HepG2 (cell line): ENCODE results near the gene CSNK2A1.
A peak's percentile ranks its signal among the peaks of the same experiment; 100 is the strongest.

Source experiments
- CCAR2 ChIP-seq: fragments of 200-400 bp; formaldehyde crosslinking; optimal IDR thresholded peaks from 2 replicates; pipeline ENCODE3; 2018; ENCODE audit warnings: low read depth, mild to moderate bottlenecking, low read length, moderate library complexity
- CTCF ChIP-seq: sonication (generic); formaldehyde crosslinking; IDR thresholded peaks from 2 replicates; pipeline ENCODE4 v1.5.0; 2020; ENCODE audit warnings: mild to moderate bottlenecking, missing genetic modification reagents, moderate library complexity
- DBP ChIP-seq: sonication (generic); formaldehyde crosslinking; IDR thresholded peaks from 2 replicates; pipeline ENCODE4 v1.4.0; 2020; ENCODE audit warnings: missing genetic modification reagents; ENCODE audit errors: not compliant biosample characterization
- EED ChIP-seq: sonication (generic); formaldehyde crosslinking; IDR thresholded peaks from 2 replicates; pipeline ENCODE4 v1.5.0; 2020; ENCODE audit warnings: mild to moderate bottlenecking, missing genetic modification reagents
- EZH2 ChIP-seq: conservative IDR thresholded peaks from 2 replicates; pipeline ENCODE4 v1.6.1; 2012; ENCODE audit warnings: mild to moderate bottlenecking, low read depth, low read length, moderate library complexity
- GLMP ChIP-seq: sonication (generic); formaldehyde crosslinking; IDR thresholded peaks from 2 replicates; pipeline ENCODE4 v1.9.0; 2021; ENCODE audit warnings: missing genetic modification reagents, mild to moderate bottlenecking, borderline replicate concordance
- NR3C1 ChIP-seq: sonication (generic); formaldehyde crosslinking; IDR thresholded peaks from 2 replicates; pipeline ENCODE4 v1.4.0; 2020; ENCODE audit warnings: missing genetic modification reagents
- POGZ ChIP-seq: sonication (generic); formaldehyde crosslinking; IDR thresholded peaks from 2 replicates; pipeline ENCODE4 v1.4.0; 2020; ENCODE audit warnings: mild to moderate bottlenecking, missing genetic modification reagents
- RFX5 ChIP-seq: IDR thresholded peaks from 2 replicates; pipeline ENCODE4 v1.6.1; 2011; ENCODE audit warnings: low read depth, low read length, improper control_type of control experiment
- THRA ChIP-seq: sonication (generic); formaldehyde crosslinking; IDR thresholded peaks from 2 replicates; pipeline ENCODE4 v1.4.0; 2020; ENCODE audit warnings: missing genetic modification reagents, borderline replicate concordance
- ZBTB34 ChIP-seq: sonication (generic); formaldehyde crosslinking; IDR thresholded peaks from 2 replicates; pipeline ENCODE4 v1.8.0; 2022; ENCODE audit warnings: mild to moderate bottlenecking, missing genetic modification reagents
- ZBTB7A ChIP-seq: sonication (generic); formaldehyde crosslinking; IDR thresholded peaks from 2 replicates; pipeline ENCODE4 v1.8.0; 2022; ENCODE audit warnings: mild to moderate bottlenecking, missing genetic modification reagents
- ZNF530 ChIP-seq: sonication (generic); formaldehyde crosslinking; IDR thresholded peaks from 2 replicates; pipeline ENCODE4 v1.5.0; 2020; ENCODE audit warnings: low read depth, mild to moderate bottlenecking, missing genetic modification reagents
- ZXDC ChIP-seq: sonication (generic); formaldehyde crosslinking; IDR thresholded peaks from 2 replicates; pipeline ENCODE4 v1.5.0; 2020; ENCODE audit warnings: mild to moderate bottlenecking, missing genetic modification reagents

- TF ChIP-seq GLMP (CRISPR knock-in tag) = no peak
- TF ChIP-seq CTCF (CRISPR knock-in tag) = no peak
- peak; percentile 81 for TF ChIP-seq THRA (CRISPR knock-in tag)
- TF ChIP-seq ZBTB34 (CRISPR knock-in tag) = peak; percentile 32; the same call in 1 of the 2 replicates
- no peak for TF ChIP-seq CCAR2
- TF ChIP-seq ZNF530 (CRISPR knock-in tag) = no peak
- TF ChIP-seq POGZ (CRISPR knock-in tag) = peak; percentile 97
- peak; percentile 94 for TF ChIP-seq EED (CRISPR knock-in tag)
- peak; percentile 50; the same call in 1 of the 2 replicates for TF ChIP-seq RFX5
- TF ChIP-seq DBP (CRISPR knock-in tag) = peak; percentile 83
- TF ChIP-seq ZBTB7A (CRISPR knock-in tag) = no peak; the same call in 1 of the 2 replicates
- peak; percentile 92 for TF ChIP-seq NR3C1 (CRISPR knock-in tag)
- no peak for TF ChIP-seq ZXDC (CRISPR knock-in tag)
- no peak for TF ChIP-seq EZH2
Measured at GRCh38 chr20:543369-544152, at the start of gene CSNK2A1.
